ENCODE measurements around the gene SRL.

- TF ChIP-seq CTCF (IDR thresholded peaks at IDR 0.05) (no peak), POLR2A (IDR thresholded peaks at IDR 0.05) (no peak), EP300 (IDR thresholded peaks at IDR 0.05) (no peak)
Observed at GRCh38 chr16:4270091-4270490, 28.2 kb upstream of the SRL start.

All from tibial nerve (tissue), 4 donors.